Ectodermal cell (in vitro differentiated cells): ENCODE data around the gene PSMG3. TPM values are rescaled to one million over a fixed set of nuclear protein-coding genes. Genes with fewer than 3 reads are reported as not detected.

ENCODE experiments used
- H3K27ac ChIP-seq: 2 replicates; pipeline ENCODE4 v1.7.0; 2013; ENCODE audit warnings: mild to moderate bottlenecking, low read depth, low read length; ENCODE audit not compliant: insufficient read depth, poor library complexity, severe bottlenecking
- H3K27me3 ChIP-seq: 2 replicates; pipeline ENCODE4 v1.7.0; 2013; ENCODE audit warnings: mild to moderate bottlenecking, low read length; ENCODE audit not compliant: insufficient read depth, control insufficient read depth, poor library complexity, severe bottlenecking
- H3K36me3 ChIP-seq: one replicate; pipeline ENCODE4 v1.7.0; 2013; ENCODE audit warnings: low read length; ENCODE audit not compliant: control insufficient read depth, insufficient read depth
- H3K4me1 ChIP-seq: one replicate; pipeline ENCODE4 v1.7.0; 2013; ENCODE audit warnings: low read length; ENCODE audit not compliant: control insufficient read depth, insufficient read depth
- H3K4me3 ChIP-seq: 2 replicates; pipeline ENCODE4 v1.7.0; 2013; ENCODE audit warnings: low read depth, low read length, control low read depth; ENCODE audit not compliant: insufficient read depth
- H3K9me3 ChIP-seq: 2 replicates; pipeline ENCODE4 v1.7.0; 2013; ENCODE audit warnings: mild to moderate bottlenecking, low read length, moderate library complexity; ENCODE audit not compliant: control insufficient read depth
- WGBS, 2 experiments: methylation state at CpG; one replicate each; pipeline ENCODE4 v1.1.7; 2013; ENCODE audit warnings: missing lambda C conversion rate in 2 of 2; 5-methylcytosine and 5-hydroxymethylcytosine counted together
- polyA plus RNA-seq, 4 experiments: library from polyadenylated mRNA; stranded (reverse); fragments of 50-300 nt; gene quantifications; one replicate each; pipeline ENCODE4 v1.2.3, GENCODE V29; 2013

The PSMG3 gene
- 41.9 TPM for polyA plus RNA-seq (2013, experiment 1 of 4)
- 38.2 TPM for polyA plus RNA-seq (2013, experiment 2 of 4)
- polyA plus RNA-seq (2013, experiment 3 of 4): 41.7 TPM
- polyA plus RNA-seq (2013, experiment 4 of 4): 43.8 TPM

GRCh38 chr7:1569833-1570632, at the start of gene PSMG3:
TSS of gene PSMG3 (minus strand) at chr7:1570032. CDS start at chr7:1569339, 693 bp downstream.
- H3K4me1 ChIP-seq: peaks cover 3% of the 10 kb centered on the region
- no peak within 1 kb of the TSS for H3K27ac ChIP-seq
- H3K9me3 ChIP-seq: no peaks in the 10 kb centered on the region
- no peaks in the 10 kb centered on the region for H3K27me3 ChIP-seq
- WGBS, 2 experiments: 41% methylated on average over 95 of the region's 95 CpGs
- H3K4me3 ChIP-seq: peak within 1 kb of the TSS; percentile 76
- H3K36me3 ChIP-seq: no peaks in the 10 kb centered on the region

DNA sequence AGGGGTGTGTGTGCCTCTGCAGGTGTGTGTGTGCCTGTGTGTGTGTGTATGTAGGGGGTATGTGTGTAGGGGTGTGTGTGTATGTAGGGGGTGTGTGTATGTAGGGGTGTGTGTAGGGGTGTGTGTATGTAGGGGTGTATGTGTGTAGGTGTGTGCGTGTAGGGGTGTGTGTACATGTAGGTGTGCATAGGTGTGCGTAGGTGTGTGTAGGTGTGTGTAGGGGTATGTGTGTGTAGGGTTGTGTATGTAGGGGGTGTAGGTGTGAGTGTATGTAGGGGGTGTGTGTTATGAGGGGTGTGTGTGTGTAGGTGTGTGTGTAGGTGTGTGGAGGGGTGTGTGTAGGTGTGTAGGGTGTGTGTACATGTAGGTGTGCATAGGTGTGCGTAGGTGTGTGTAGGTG, 48.6 kb upstream of the PSMG3 start:
- H3K4me3 ChIP-seq: no peak overlapping the region
- no peaks in the 10 kb centered on the region for H3K4me1 ChIP-seq
- WGBS, 2 experiments: 82% methylated on average over 3 of the region's 3 CpGs
- H3K36me3 ChIP-seq: no peaks in the 10 kb centered on the region
- H3K27ac ChIP-seq: no peak overlapping the region
- H3K27me3 ChIP-seq: no peaks in the 10 kb centered on the region
- H3K9me3 ChIP-seq: no peaks in the 10 kb centered on the region

- Histone ChIP-seq H3K36me3 (no peaks in the 10 kb centered on the region), H3K4me1 (no peaks in the 10 kb centered on the region), H3K27ac (no peak overlapping the region), H3K4me3 (no peak overlapping the region), H3K9me3 (no peaks in the 10 kb centered on the region), H3K27me3 (no peaks in the 10 kb centered on the region)
- WGBS, 2 experiments: 92 to 93% methylated on average over 8 of the region's 8 CpGs
These were observed 48.1 kb upstream of the PSMG3 start for GRCh38 chr7:1617957-1618356.

- H3K27me3 ChIP-seq: no peaks in the 10 kb centered on the region
- no peaks in the 10 kb centered on the region for H3K36me3 ChIP-seq
- H3K4me3 ChIP-seq: no peak overlapping the region
- no peaks in the 10 kb centered on the region for H3K4me1 ChIP-seq
- 92 to 95% methylated on average over 8 of the region's 8 CpGs for WGBS, 2 experiments
- no peaks in the 10 kb centered on the region for H3K9me3 ChIP-seq
- no peak overlapping the region for H3K27ac ChIP-seq
These were observed 46.9 kb upstream of the PSMG3 start for GRCh38 chr7:1616741-1617140.

DNA sequence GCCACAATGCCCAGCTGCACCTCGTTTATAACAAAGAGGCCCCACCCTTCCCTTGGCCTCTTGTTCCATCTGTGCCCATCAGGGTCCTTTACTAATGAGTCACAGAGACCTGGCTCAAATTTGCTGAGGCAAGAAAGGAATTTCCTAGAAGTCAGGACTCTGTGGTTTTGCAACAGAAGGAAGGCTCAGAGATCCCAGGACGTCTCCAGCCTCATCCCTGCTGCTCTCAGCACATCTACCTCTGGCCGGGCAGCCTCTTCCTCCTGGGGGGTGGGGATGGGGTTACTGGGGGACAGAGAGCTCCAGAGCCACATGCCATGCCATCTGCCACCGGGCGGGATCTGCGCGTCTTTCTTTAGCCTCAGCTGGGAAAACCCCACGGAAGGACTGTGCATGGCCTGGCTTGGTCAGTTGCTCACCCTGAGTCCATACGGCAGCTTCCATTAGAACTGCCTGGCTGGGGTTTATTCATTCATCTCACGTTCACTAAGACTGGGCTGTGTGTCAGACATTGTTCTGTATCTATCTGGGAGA, 41.9 kb upstream of the PSMG3 start:
- Histone ChIP-seq H3K9me3 (no peaks in the 10 kb centered on the region), H3K27me3 (no peaks in the 10 kb centered on the region), H3K4me3 (no peak overlapping the region), H3K27ac (no peak overlapping the region), H3K4me1 (no peaks in the 10 kb centered on the region), H3K36me3 (no peaks in the 10 kb centered on the region)
- 77 to 85% methylated on average over 10 of the region's 10 CpGs for WGBS, 2 experiments

- Histone ChIP-seq H3K27ac (no peak overlapping the region), H3K4me1 (no peaks in the 10 kb centered on the region), H3K4me3 (no peak overlapping the region), H3K9me3 (no peaks in the 10 kb centered on the region), H3K27me3 (no peaks in the 10 kb centered on the region), H3K36me3 (no peaks in the 10 kb centered on the region)
- WGBS, 2 experiments: 91 to 92% methylated on average over 26 of the region's 26 CpGs
These were observed 41.0 kb upstream of the PSMG3 start for GRCh38 chr7:1610678-1611302.

DNA sequence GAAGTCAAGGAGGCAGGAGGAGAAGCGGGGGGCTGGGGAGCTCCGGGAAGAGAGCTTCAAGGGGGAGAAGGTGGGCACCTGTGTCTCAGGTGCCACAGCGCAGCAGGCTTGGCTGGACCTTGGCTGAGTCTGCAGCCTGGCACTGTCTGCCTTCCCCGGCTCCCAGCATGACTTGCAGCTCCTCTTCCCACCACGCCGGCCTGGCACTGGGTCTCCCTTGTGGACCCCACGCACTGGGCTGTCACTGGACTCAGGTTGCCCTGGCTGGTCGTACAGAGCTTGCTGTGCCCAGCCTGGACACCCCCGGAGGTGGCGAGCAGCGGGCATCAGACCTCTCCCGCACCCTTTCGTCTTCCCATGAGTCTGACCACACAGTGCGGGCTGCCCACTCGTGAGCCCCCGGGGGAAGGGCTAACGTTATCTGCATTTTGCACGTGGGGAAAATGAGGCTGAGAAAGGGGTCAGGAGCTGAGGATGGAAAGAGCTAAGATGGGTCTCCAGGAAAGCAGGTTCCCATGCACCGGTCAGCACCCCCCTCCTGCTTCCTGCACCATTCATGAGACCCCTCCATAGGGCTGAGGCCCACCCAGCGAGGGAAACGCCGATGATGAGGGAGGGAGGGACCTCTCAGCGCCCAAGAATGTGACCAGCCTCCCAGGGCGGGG, 40.3 kb upstream of the PSMG3 start:
- no peaks in the 10 kb centered on the region for H3K9me3 ChIP-seq
- H3K27ac ChIP-seq: no peak overlapping the region
- no peaks in the 10 kb centered on the region for H3K36me3 ChIP-seq
- no peaks in the 10 kb centered on the region for H3K27me3 ChIP-seq
- 85 to 89% methylated on average over 24 of the region's 24 CpGs for WGBS, 2 experiments
- no peak overlapping the region for H3K4me3 ChIP-seq
- no peaks in the 10 kb centered on the region for H3K4me1 ChIP-seq

GRCh38 chr7:1609023-1609422, 39.2 kb upstream of the PSMG3 start:
- Histone ChIP-seq H3K27me3 (no peaks in the 10 kb centered on the region), H3K4me3 (no peak overlapping the region), H3K27ac (no peak overlapping the region), H3K9me3 (no peaks in the 10 kb centered on the region), H3K36me3 (no peaks in the 10 kb centered on the region), H3K4me1 (no peaks in the 10 kb centered on the region)
- WGBS, 2 experiments: 90% methylated on average over 10 of the region's 10 CpGs

DNA sequence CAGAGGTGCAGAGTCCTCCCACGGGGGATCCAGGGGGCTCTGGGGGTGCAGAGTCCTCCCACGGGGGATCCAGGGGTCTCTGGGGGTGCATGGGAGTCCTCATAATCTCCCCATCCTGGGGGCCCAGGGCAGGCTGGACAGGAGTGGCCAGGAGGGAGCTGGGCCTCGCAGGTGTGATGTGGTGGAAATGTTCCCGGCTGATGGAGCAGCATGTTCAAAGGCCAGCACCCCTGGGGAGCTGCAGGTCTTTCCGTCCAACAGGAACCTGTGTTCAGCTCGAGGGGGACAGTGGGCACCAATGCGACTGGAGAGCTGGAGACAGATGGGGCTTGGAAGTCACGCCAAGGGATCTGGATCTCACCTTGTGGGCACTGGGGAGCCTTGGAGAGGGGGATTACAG, 38.5 kb upstream of the PSMG3 start:
- H3K27me3 ChIP-seq: no peaks in the 10 kb centered on the region
- no peak overlapping the region for H3K27ac ChIP-seq
- H3K4me3 ChIP-seq: no peak overlapping the region
- H3K4me1 ChIP-seq: no peaks in the 10 kb centered on the region
- WGBS, 2 experiments: 91 to 92% methylated on average over 8 of the region's 8 CpGs
- no peaks in the 10 kb centered on the region for H3K9me3 ChIP-seq
- H3K36me3 ChIP-seq: no peaks in the 10 kb centered on the region

GRCh38 chr7:1607696-1608095, 37.9 kb upstream of the PSMG3 start:
- H3K27me3 ChIP-seq: no peaks in the 10 kb centered on the region
- H3K4me1 ChIP-seq: no peaks in the 10 kb centered on the region
- no peak overlapping the region for H3K27ac ChIP-seq
- H3K36me3 ChIP-seq: no peaks in the 10 kb centered on the region
- no peaks in the 10 kb centered on the region for H3K9me3 ChIP-seq
- H3K4me3 ChIP-seq: no peak overlapping the region
- 75 to 76% methylated on average over 10 of the region's 10 CpGs for WGBS, 2 experiments
